ENCODE measurements around the gene RPRD1A.
"Not testable (repeated sequence)": the region's sequence is repeated elsewhere in the genome, so short reads cannot be mapped to it uniquely, and the experiment has no call there.

Gene RPRD1A

GRCh38 chr18:36034299-36034895 lies 33.0 kb downstream of the RPRD1A start:
- in situ Hi-C loops (cut with HindIII; ENCODE audit: low sequenced_read_pairs): no loop called here

GRCh38 chr18:36031903-36032302 lies 35.5 kb downstream of the RPRD1A start:
- in situ Hi-C loops (cut with HindIII; ENCODE audit: low sequenced_read_pairs): no loop called here

GRCh38 chr18:36031407-36031806 lies 36.0 kb downstream of the RPRD1A start:
- in situ Hi-C loops (cut with HindIII; ENCODE audit: low sequenced_read_pairs): no loop called here

- in situ Hi-C loops (cut with HindIII; ENCODE audit: low sequenced_read_pairs): no loop called here
Measured at GRCh38 chr18:36028859-36029258, 38.5 kb downstream of the RPRD1A start.

- in situ Hi-C loops (cut with HindIII; ENCODE audit: low sequenced_read_pairs): no loop called here
Measured at GRCh38 chr18:36025025-36025424, 42.3 kb downstream of the RPRD1A start.

- in situ Hi-C loops (cut with HindIII; ENCODE audit: low sequenced_read_pairs): not testable (repeated sequence)
Measured at GRCh38 chr18:36024241-36024640, 43.1 kb downstream of the RPRD1A start.

GRCh38 chr18:36023336-36023735 lies 44.0 kb downstream of the RPRD1A start:
- in situ Hi-C loops (cut with HindIII; ENCODE audit: low sequenced_read_pairs): no loop called here

- in situ Hi-C loops (cut with HindIII; ENCODE audit: low sequenced_read_pairs): no loop called here
Measured at GRCh38 chr18:36020174-36020711, 47.1 kb downstream of the RPRD1A start.

GRCh38 chr18:36017232-36017631 lies 50.1 kb downstream of the RPRD1A start:
- in situ Hi-C loops (cut with HindIII; ENCODE audit: low sequenced_read_pairs): no loop called here

- in situ Hi-C loops (cut with HindIII; ENCODE audit: low sequenced_read_pairs): no loop called here
Measured at GRCh38 chr18:36015629-36016028, 51.7 kb downstream of the RPRD1A start.

GRCh38 chr18:36012891-36013290 lies 54.5 kb downstream of the RPRD1A start:
- in situ Hi-C loops (cut with HindIII; ENCODE audit: low sequenced_read_pairs): no loop called here

GRCh38 chr18:36009214-36009613 lies 58.1 kb downstream of the RPRD1A start:
- in situ Hi-C loops (cut with HindIII; ENCODE audit: low sequenced_read_pairs): no loop called here

GRCh38 chr18:36006997-36007396 lies 60.4 kb downstream of the RPRD1A start:
- in situ Hi-C loops (cut with HindIII; ENCODE audit: low sequenced_read_pairs): no loop called here

- in situ Hi-C loops (cut with HindIII; ENCODE audit: low sequenced_read_pairs): no loop called here
Measured at GRCh38 chr18:35999925-36000324, 67.4 kb downstream of the RPRD1A start.

GRCh38 chr18:35998967-35999366 lies 68.4 kb downstream of the RPRD1A start:
- in situ Hi-C loops (cut with HindIII; ENCODE audit: low sequenced_read_pairs): no loop called here

GRCh38 chr18:35993013-35993412 lies 74.3 kb downstream of the RPRD1A start:
- in situ Hi-C loops (cut with HindIII; ENCODE audit: low sequenced_read_pairs): no loop called here

- in situ Hi-C loops (cut with HindIII; ENCODE audit: low sequenced_read_pairs): no loop called here
Measured at GRCh38 chr18:35991696-35992095, 75.7 kb downstream of the RPRD1A start.

GRCh38 chr18:35983818-35984217 lies 83.5 kb downstream of the RPRD1A start:
- in situ Hi-C loops (cut with HindIII; ENCODE audit: low sequenced_read_pairs): no loop called here

GRCh38 chr18:35983147-35983546 lies 84.2 kb downstream of the RPRD1A start:
- in situ Hi-C loops (cut with HindIII; ENCODE audit: low sequenced_read_pairs): no loop called here

- in situ Hi-C loops (cut with HindIII; ENCODE audit: low sequenced_read_pairs): no loop called here
Measured at GRCh38 chr18:35982409-35983114, 84.8 kb downstream of the RPRD1A start.

- in situ Hi-C loops (cut with HindIII; ENCODE audit: low sequenced_read_pairs): loop anchor here (10.0 kb wide), 1 partner anchor 106 kb away; no protein-coding TSS in a partner anchor
Measured at GRCh38 chr18:35979112-35979511, 88.2 kb downstream of the RPRD1A start.

GRCh38 chr18:35974181-35974580 lies 93.2 kb downstream of the RPRD1A start:
- in situ Hi-C loops (cut with HindIII; ENCODE audit: low sequenced_read_pairs): loop anchor here (10.0 kb wide), 1 partner anchor 111 kb away; no protein-coding TSS in a partner anchor

All from DLD1 (cell line).